ENCODE results near the gene FTSJ1.

The FTSJ1 gene

GRCh38 chrX:48480142-48480541 lies 4.1 kb downstream of the FTSJ1 start:
- Histone ChIP-seq H3K27me3 (ENCODE audit: insufficient read depth, low read length, poor library complexity) (no peaks in the 10 kb centered on the region), H4K20me1 (ENCODE audit: insufficient read depth, low read length) (peaks cover 15% of the 10 kb centered on the region; the same call in 1 of the 2 replicates), H3K36me3 (ENCODE audit: insufficient read depth, low read length) (peaks cover 55% of the 10 kb centered on the region), H3K4me1 (ENCODE audit: insufficient read depth, low read length) (peaks cover 18% of the 10 kb centered on the region), H3K79me2 (ENCODE audit: insufficient read depth, low read length) (peaks cover 33% of the 10 kb centered on the region), H2AFZ (ENCODE audit: low read depth, low read length) (no peak overlapping the region), H3K4me2 (ENCODE audit: insufficient read depth, low read length) (no peak overlapping the region), H3K4me3 (ENCODE audit: low read depth in 1 of 2, low read length in 2 of 2) (no peak overlapping the region), H3K9me3 (ENCODE audit: insufficient read depth, low read length, severe bottlenecking) (no peaks in the 10 kb centered on the region), H3K27ac (ENCODE audit: low read length) (no peak overlapping the region), H3K9ac (ENCODE audit: low read depth, low read length) (no peak overlapping the region)
- TF ChIP-seq EZH2 (IDR thresholded peaks at IDR 0.05; ENCODE audit: borderline replicate concordance, low read depth, low read length, severe bottlenecking) (no peak), CTCF (IDR thresholded peaks at IDR 0.05; ENCODE audit: borderline replicate concordance, extremely low read depth, low read length, poor library complexity, severe bottlenecking) (no peak)
- ATAC-seq (ENCODE audit: insufficient read depth, low read depth) (no peak), DNase-seq (no peak)

- H3K4me3 ChIP-seq (ENCODE audit: low read depth in 1 of 2, low read length in 2 of 2) = no peak overlapping the region
- TF ChIP-seq CTCF (IDR thresholded peaks at IDR 0.05; ENCODE audit: borderline replicate concordance, extremely low read depth, low read length, poor library complexity, severe bottlenecking) = no peak
- no peak for TF ChIP-seq EZH2 (IDR thresholded peaks at IDR 0.05; ENCODE audit: borderline replicate concordance, low read depth, low read length, severe bottlenecking)
- no peak overlapping the region for H3K27ac ChIP-seq (ENCODE audit: low read length)
- H2AFZ ChIP-seq (ENCODE audit: low read depth, low read length) = no peak overlapping the region
- peaks cover 31% of the 10 kb centered on the region for H3K79me2 ChIP-seq (ENCODE audit: insufficient read depth, low read length)
- peaks cover 55% of the 10 kb centered on the region for H3K36me3 ChIP-seq (ENCODE audit: insufficient read depth, low read length)
- H3K9me3 ChIP-seq (ENCODE audit: insufficient read depth, low read length, severe bottlenecking) = no peaks in the 10 kb centered on the region
- DNase-seq = no peak
- no peak for ATAC-seq (ENCODE audit: insufficient read depth, low read depth)
- H3K27me3 ChIP-seq (ENCODE audit: insufficient read depth, low read length, poor library complexity) = no peaks in the 10 kb centered on the region
- no peak overlapping the region for H3K4me2 ChIP-seq (ENCODE audit: insufficient read depth, low read length)
- H3K4me1 ChIP-seq (ENCODE audit: insufficient read depth, low read length) = peaks cover 18% of the 10 kb centered on the region
- no peak overlapping the region for H3K9ac ChIP-seq (ENCODE audit: low read depth, low read length)
- H4K20me1 ChIP-seq (ENCODE audit: insufficient read depth, low read length) = peaks cover 15% of the 10 kb centered on the region; the same call in 1 of the 2 replicates
Observed at GRCh38 chrX:48480583-48480982, 4.6 kb downstream of the FTSJ1 start.

- Histone ChIP-seq H3K36me3 (ENCODE audit: insufficient read depth, low read length) (peaks cover 56% of the 10 kb centered on the region), H3K27ac (ENCODE audit: low read length) (no peak overlapping the region), H3K4me3 (ENCODE audit: low read depth in 1 of 2, low read length in 2 of 2) (no peak overlapping the region), H3K4me1 (ENCODE audit: insufficient read depth, low read length) (peaks cover 8% of the 10 kb centered on the region), H4K20me1 (ENCODE audit: insufficient read depth, low read length) (peaks cover 11% of the 10 kb centered on the region; the same call in 1 of the 2 replicates), H3K79me2 (ENCODE audit: insufficient read depth, low read length) (peaks cover 11% of the 10 kb centered on the region), H2AFZ (ENCODE audit: low read depth, low read length) (no peak overlapping the region), H3K27me3 (ENCODE audit: insufficient read depth, low read length, poor library complexity) (no peaks in the 10 kb centered on the region), H3K9me3 (ENCODE audit: insufficient read depth, low read length, severe bottlenecking) (no peaks in the 10 kb centered on the region), H3K4me2 (ENCODE audit: insufficient read depth, low read length) (no peak overlapping the region), H3K9ac (ENCODE audit: low read depth, low read length) (no peak overlapping the region)
- TF ChIP-seq EZH2 (IDR thresholded peaks at IDR 0.05; ENCODE audit: borderline replicate concordance, low read depth, low read length, severe bottlenecking) (no peak), CTCF (IDR thresholded peaks at IDR 0.05; ENCODE audit: borderline replicate concordance, extremely low read depth, low read length, poor library complexity, severe bottlenecking) (no peak)
- DNase-seq (no peak), ATAC-seq (ENCODE audit: insufficient read depth, low read depth) (no peak)
Observed at GRCh38 chrX:48482526-48482925, 6.5 kb downstream of the FTSJ1 start.

- Histone ChIP-seq H3K4me3 (ENCODE audit: low read depth in 1 of 2, low read length in 2 of 2) (no peak overlapping the region), H3K9ac (ENCODE audit: low read depth, low read length) (no peak overlapping the region), H3K9me3 (ENCODE audit: insufficient read depth, low read length, severe bottlenecking) (no peaks in the 10 kb centered on the region), H3K4me2 (ENCODE audit: insufficient read depth, low read length) (no peak overlapping the region), H4K20me1 (ENCODE audit: insufficient read depth, low read length) (no peaks in the 10 kb centered on the region), H3K4me1 (ENCODE audit: insufficient read depth, low read length) (no peaks in the 10 kb centered on the region), H3K79me2 (ENCODE audit: insufficient read depth, low read length) (no peaks in the 10 kb centered on the region), H3K27me3 (ENCODE audit: insufficient read depth, low read length, poor library complexity) (no peaks in the 10 kb centered on the region), H3K27ac (ENCODE audit: low read length) (no peak overlapping the region), H3K36me3 (ENCODE audit: insufficient read depth, low read length) (peaks cover 15% of the 10 kb centered on the region), H2AFZ (ENCODE audit: low read depth, low read length) (no peak overlapping the region)
- DNase-seq (no peak), ATAC-seq (ENCODE audit: insufficient read depth, low read depth) (no peak)
- TF ChIP-seq CTCF (IDR thresholded peaks at IDR 0.05; ENCODE audit: borderline replicate concordance, extremely low read depth, low read length, poor library complexity, severe bottlenecking) = no peak
- TF ChIP-seq EZH2 (IDR thresholded peaks at IDR 0.05; ENCODE audit: borderline replicate concordance, low read depth, low read length, severe bottlenecking) = no peak
Observed at GRCh38 chrX:48487362-48487798, 11.4 kb downstream of the FTSJ1 start.

All from DND-41 (cell line).